Ectodermal cell (in vitro differentiated cells): Measurements from ENCODE around the gene LRRC17.

Source experiments
- H3K27ac ChIP-seq: 2 replicates; pipeline ENCODE4 v1.7.0; 2013; ENCODE audit warnings: mild to moderate bottlenecking, low read depth, low read length; ENCODE audit not compliant: insufficient read depth, poor library complexity, severe bottlenecking
- H3K27me3 ChIP-seq: 2 replicates; pipeline ENCODE4 v1.7.0; 2013; ENCODE audit warnings: mild to moderate bottlenecking, low read length; ENCODE audit not compliant: insufficient read depth, control insufficient read depth, poor library complexity, severe bottlenecking
- H3K36me3 ChIP-seq: one replicate; pipeline ENCODE4 v1.7.0; 2013; ENCODE audit warnings: low read length; ENCODE audit not compliant: control insufficient read depth, insufficient read depth
- H3K4me1 ChIP-seq: one replicate; pipeline ENCODE4 v1.7.0; 2013; ENCODE audit warnings: low read length; ENCODE audit not compliant: control insufficient read depth, insufficient read depth
- H3K4me3 ChIP-seq: 2 replicates; pipeline ENCODE4 v1.7.0; 2013; ENCODE audit warnings: low read depth, low read length, control low read depth; ENCODE audit not compliant: insufficient read depth
- H3K9me3 ChIP-seq: 2 replicates; pipeline ENCODE4 v1.7.0; 2013; ENCODE audit warnings: mild to moderate bottlenecking, low read length, moderate library complexity; ENCODE audit not compliant: control insufficient read depth
- WGBS, 2 experiments: methylation state at CpG; one replicate each; pipeline ENCODE4 v1.1.7; 2013; ENCODE audit warnings: missing lambda C conversion rate in 2 of 2; 5-methylcytosine and 5-hydroxymethylcytosine counted together

Gene LRRC17

DNA sequence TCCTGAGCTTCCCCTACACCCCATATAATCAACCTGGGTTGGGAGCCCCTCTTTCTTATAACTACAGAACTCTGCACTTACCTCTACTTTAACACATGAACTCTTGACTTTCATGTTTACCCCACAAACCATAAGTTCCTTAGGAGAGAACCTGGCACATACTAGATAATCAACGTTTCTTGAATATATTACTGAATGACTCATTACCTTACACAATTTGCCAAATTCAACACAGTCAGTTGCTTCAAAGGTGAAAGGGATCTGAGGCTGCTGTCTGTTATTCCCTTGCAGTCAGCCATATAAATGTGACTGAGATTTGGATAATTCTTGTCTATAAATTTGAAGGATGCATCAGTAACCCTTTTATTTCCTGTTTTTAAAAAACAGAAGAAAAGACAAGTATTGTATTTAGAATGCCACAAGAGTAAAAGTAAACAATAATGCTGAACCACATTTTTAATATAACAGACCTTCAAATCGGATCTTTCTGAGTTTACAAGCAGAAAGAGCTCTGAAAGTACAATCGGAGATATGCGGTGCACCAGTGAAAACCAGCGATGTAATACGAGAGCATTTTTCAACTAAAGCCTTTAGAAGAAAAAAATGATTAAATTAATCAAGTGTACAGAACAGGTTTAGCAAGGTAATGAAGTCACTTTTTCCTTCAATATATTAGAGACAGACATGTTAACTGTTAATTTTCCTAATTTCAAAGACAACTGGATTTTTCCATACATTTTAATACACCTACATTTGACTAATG is 29.5 kb upstream of the LRRC17 start:
- no peaks in the 10 kb centered on the region for H3K9me3 ChIP-seq
- H3K4me3 ChIP-seq: no peak overlapping the region
- H3K4me1 ChIP-seq: no peaks in the 10 kb centered on the region
- H3K27ac ChIP-seq: no peak overlapping the region
- WGBS, 2 experiments: 96% methylated on average over 6 of the region's 6 CpGs
- H3K36me3 ChIP-seq: no peaks in the 10 kb centered on the region
- no peaks in the 10 kb centered on the region for H3K27me3 ChIP-seq

DNA sequence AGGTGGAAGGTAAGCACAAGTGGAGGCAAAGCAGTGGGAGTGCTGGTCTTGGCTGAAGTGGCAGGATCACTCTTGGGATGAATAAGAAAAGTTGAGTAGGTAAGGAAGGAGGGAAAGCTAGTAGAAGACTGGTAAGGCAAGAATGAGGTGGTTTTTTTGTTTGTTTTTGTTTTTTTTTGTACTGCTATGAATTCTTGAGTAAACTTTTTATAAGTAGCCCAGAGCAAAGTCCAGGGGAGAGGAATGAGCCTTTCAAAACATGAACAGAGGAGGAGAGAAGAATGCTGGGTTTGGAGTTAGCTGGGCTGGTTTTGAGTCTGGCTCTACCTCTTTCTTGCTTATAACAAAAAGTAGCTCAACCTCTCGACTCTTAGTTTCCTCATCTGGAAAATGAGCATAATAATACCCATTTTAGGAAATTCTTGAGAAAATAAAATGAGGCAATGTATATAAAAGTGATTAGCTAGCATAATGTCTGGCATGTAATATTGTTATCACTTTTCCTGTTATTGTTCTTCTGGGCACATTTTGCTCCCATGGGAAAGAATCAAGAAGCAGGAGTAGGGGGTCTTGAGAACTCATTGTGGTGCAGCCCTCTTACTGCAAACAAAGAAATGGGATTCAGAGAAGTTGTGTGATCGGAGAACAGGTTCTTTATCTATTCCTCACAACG is 24.1 kb upstream of the LRRC17 start:
- Histone ChIP-seq H3K9me3 (no peaks in the 10 kb centered on the region), H3K27me3 (no peaks in the 10 kb centered on the region), H3K36me3 (no peaks in the 10 kb centered on the region), H3K27ac (no peak overlapping the region), H3K4me1 (no peaks in the 10 kb centered on the region), H3K4me3 (no peak overlapping the region)
- 89 to 90% methylated on average over 2 to 3 of the region's 3 CpGs for WGBS, 2 experiments

- no peak overlapping the region for H3K4me3 ChIP-seq
- 98% methylated on average over 2 of the region's 2 CpGs for WGBS, 2 experiments
- H3K36me3 ChIP-seq: no peaks in the 10 kb centered on the region
- no peaks in the 10 kb centered on the region for H3K27me3 ChIP-seq
- H3K4me1 ChIP-seq: no peaks in the 10 kb centered on the region
- H3K27ac ChIP-seq: no peak overlapping the region
- no peaks in the 10 kb centered on the region for H3K9me3 ChIP-seq
Observed at GRCh38 chr7:102889851-102890250, 22.9 kb upstream of the LRRC17 start.

GRCh38 chr7:102890292-102890970 is 22.4 kb upstream of the LRRC17 start:
- Histone ChIP-seq H3K9me3 (no peaks in the 10 kb centered on the region), H3K27ac (no peak overlapping the region), H3K36me3 (no peaks in the 10 kb centered on the region), H3K4me1 (no peaks in the 10 kb centered on the region), H3K4me3 (no peak overlapping the region), H3K27me3 (no peaks in the 10 kb centered on the region)
- 92 to 98% methylated on average over 2 of the region's 2 CpGs for WGBS, 2 experiments

- H3K9me3 ChIP-seq: no peaks in the 10 kb centered on the region
- H3K4me1 ChIP-seq: no peaks in the 10 kb centered on the region
- no peaks in the 10 kb centered on the region for H3K27me3 ChIP-seq
- no peak overlapping the region for H3K4me3 ChIP-seq
- no peak overlapping the region for H3K27ac ChIP-seq
- 93 to 97% methylated on average over 3 to 5 of the region's 5 CpGs for WGBS, 2 experiments
- no peaks in the 10 kb centered on the region for H3K36me3 ChIP-seq
Observed at GRCh38 chr7:102890971-102891692, 21.7 kb upstream of the LRRC17 start.

DNA sequence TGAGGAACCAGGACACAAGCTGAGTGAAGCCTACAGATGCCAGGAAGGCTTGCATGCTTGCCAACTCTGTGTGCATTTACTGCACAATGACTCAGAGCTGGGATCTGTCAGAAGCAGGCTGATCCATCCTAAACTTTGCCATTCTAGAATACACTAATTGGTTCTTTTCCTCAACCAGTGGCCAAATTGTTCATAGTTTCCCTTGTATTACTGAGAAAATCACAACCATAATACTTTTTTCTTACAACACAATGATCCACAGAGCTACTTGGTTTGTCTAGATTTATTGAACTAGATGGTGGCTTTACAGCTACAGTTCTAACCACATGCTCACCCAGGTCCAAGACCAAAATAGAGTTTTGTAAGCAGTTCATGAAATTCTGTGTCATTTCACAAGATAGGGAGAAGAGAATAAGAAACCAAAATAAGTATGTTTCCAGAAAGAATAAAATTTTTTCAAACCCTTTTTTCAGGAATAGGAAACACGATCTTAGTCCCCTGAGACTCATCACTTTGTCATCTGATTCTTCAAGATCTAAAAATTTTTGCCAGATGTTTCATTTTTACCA is 21.0 kb upstream of the LRRC17 start:
- Histone ChIP-seq H3K27ac (no peak overlapping the region), H3K4me3 (no peak overlapping the region), H3K36me3 (no peaks in the 10 kb centered on the region), H3K27me3 (no peaks in the 10 kb centered on the region), H3K4me1 (no peaks in the 10 kb centered on the region), H3K9me3 (no peaks in the 10 kb centered on the region)
- WGBS, 2 experiments: 87 to 94% methylated on average over 1 of the region's 1 CpG

DNA sequence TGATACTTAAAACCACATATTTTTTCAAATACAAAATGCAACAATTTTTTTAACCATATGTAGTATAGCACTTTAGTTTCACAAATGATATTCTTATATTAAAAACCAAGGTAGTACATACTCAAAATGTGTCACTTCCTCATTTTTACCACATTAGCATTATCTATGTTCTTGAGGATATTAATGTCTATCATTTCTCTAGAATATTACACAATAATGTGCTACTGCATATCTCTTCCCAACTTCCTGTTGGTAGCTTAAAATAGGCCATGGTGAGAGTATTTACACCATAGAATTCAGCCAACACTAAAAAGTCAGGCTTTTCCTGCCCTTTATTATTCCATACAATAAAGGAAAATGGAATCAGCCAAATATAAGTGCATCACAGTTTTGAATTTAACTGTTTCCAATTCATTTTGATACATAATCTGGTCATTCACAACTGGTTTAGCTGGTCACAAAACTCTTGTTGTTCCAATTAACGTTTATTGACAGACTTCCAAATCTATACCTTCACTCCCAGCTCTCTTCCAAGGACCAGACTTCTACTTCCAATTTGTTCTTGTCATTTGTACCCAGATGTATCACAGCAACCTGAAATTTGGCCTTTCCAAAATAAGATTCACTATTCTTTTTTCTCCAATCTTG is 20.0 kb upstream of the LRRC17 start:
- 87 to 91% methylated on average over 1 of the region's 1 CpG for WGBS, 2 experiments
- Histone ChIP-seq H3K4me3 (no peak overlapping the region), H3K4me1 (no peaks in the 10 kb centered on the region), H3K27ac (no peak overlapping the region), H3K27me3 (no peaks in the 10 kb centered on the region), H3K9me3 (no peaks in the 10 kb centered on the region), H3K36me3 (no peaks in the 10 kb centered on the region)

- 90 to 92% methylated on average over 2 to 3 of the region's 3 CpGs for WGBS, 2 experiments
- Histone ChIP-seq H3K27ac (no peak overlapping the region), H3K36me3 (no peaks in the 10 kb centered on the region)
Observed at GRCh38 chr7:102895602-102896001, 17.2 kb upstream of the LRRC17 start.

GRCh38 chr7:102896585-102896984 is 16.2 kb upstream of the LRRC17 start:
- H3K9me3 ChIP-seq: no peaks in the 10 kb centered on the region
- no peaks in the 10 kb centered on the region for H3K27me3 ChIP-seq
- no peak overlapping the region for H3K27ac ChIP-seq
- H3K36me3 ChIP-seq: no peaks in the 10 kb centered on the region
- no peaks in the 10 kb centered on the region for H3K4me1 ChIP-seq
- no peak overlapping the region for H3K4me3 ChIP-seq

More at GRCh38 chr7:102895602-102896001, 17.2 kb upstream of the LRRC17 start:
- Histone ChIP-seq H3K27me3 (no peaks in the 10 kb centered on the region), H3K4me3 (no peak overlapping the region), H3K4me1 (no peaks in the 10 kb centered on the region), H3K9me3 (no peaks in the 10 kb centered on the region)
